HepG2 (cell line): ENCODE results near the gene RAC2.

Experiments
- CTCF ChIP-seq: sonication (generic); formaldehyde crosslinking; IDR thresholded peaks from 2 replicates; pipeline ENCODE4 v1.5.0; 2020; ENCODE audit warnings: mild to moderate bottlenecking, missing genetic modification reagents, moderate library complexity
- EP300 ChIP-seq, 3 experiments: sonication (generic) in 1 of 3; formaldehyde crosslinking in 1 of 3; IDR thresholded peaks; 2 replicates each; pipeline versions ENCODE4 v1.5.1 to v1.6.1; 2011 to 2020; ENCODE audit warnings: low read depth in 2 of 3, low read length in 2 of 3, borderline replicate concordance in 1 of 3, improper control_type of control experiment in 1 of 3, mild to moderate bottlenecking in 1 of 3, missing genetic modification reagents in 1 of 3, moderate library complexity in 1 of 3
- JUN ChIP-seq: sonication (generic); formaldehyde crosslinking; IDR thresholded peaks from 2 replicates; pipeline ENCODE4 v1.4.0; 2020; ENCODE audit warnings: mild to moderate bottlenecking, missing genetic modification reagents
- NR3C1 ChIP-seq: sonication (generic); formaldehyde crosslinking; IDR thresholded peaks from 2 replicates; pipeline ENCODE4 v1.4.0; 2020; ENCODE audit warnings: missing genetic modification reagents
- POLR2AphosphoS5 ChIP-seq: IDR thresholded peaks from 2 replicates; pipeline ENCODE4 v1.6.1; 2012; ENCODE audit warnings: low read depth, low read length
- RFX1 ChIP-seq: fragments of 450-650 bp; IDR thresholded peaks from 2 replicates; pipeline ENCODE4 v1.6.1; 2017
- TARDBP ChIP-seq: sonication (generic); formaldehyde crosslinking; IDR thresholded peaks from 2 replicates; pipeline ENCODE4 v1.8.0; 2022; ENCODE audit warnings: mild to moderate bottlenecking, missing genetic modification reagents
- ZBTB39 ChIP-seq: sonication (generic); formaldehyde crosslinking; IDR thresholded peaks from 2 replicates; pipeline ENCODE4 v1.5.0; 2020; ENCODE audit warnings: missing genetic modification reagents
- ZMAT5 ChIP-seq: sonication (generic); formaldehyde crosslinking; IDR thresholded peaks from 2 replicates; pipeline ENCODE4 v1.5.0; 2020; ENCODE audit warnings: mild to moderate bottlenecking, low read depth, missing genetic modification reagents, borderline replicate concordance
- ZNF317 ChIP-seq: sonication (generic); formaldehyde crosslinking; IDR thresholded peaks from 2 replicates; pipeline ENCODE4 v1.5.0; 2020; ENCODE audit warnings: mild to moderate bottlenecking, missing genetic modification reagents
- TF ChIP-seq, protein P1 (sequence below): sonication (generic); formaldehyde crosslinking; conservative IDR thresholded peaks from 2 replicates; pipeline ENCODE4 v1.8.0; 2022; ENCODE audit warnings: low read depth, missing genetic modification reagents

DNA sequence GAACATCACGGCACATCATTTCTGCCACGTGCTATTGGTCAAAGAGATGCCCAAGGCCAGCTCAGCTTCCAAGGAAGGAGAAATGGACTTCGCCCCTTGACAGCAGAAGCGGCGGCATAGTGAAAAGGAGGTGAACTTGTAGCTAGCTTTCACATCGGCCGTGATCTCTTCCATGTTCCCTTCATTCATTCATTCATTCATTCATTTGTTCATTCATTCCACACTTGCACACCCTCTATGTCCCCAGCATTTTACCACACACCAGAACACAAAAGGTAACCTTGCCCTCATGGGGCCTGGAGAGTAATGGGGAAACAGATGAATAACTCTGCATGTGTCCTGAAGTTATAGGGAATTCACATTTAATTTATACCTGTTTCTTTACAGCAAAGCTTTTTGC, 37.1 kb upstream of the RAC2 start:
- TF ChIP-seq EP300 (IDR thresholded peaks at IDR 0.05; ENCODE audit: low read depth in 2 of 2, low read length in 2 of 2) (no peak), EP300 (CRISPR knock-in tag; IDR thresholded peaks at IDR 0.05; ENCODE audit: borderline replicate concordance) (no peak), POLR2AphosphoS5 (no peak), RFX1 (no peak), TARDBP (CRISPR knock-in tag) (no peak), NR3C1 (no peak), ZMAT5 (CRISPR knock-in tag) (no peak), ZBTB39 (CRISPR knock-in tag) (no peak), JUN (CRISPR knock-in tag) (no peak), CTCF (no peak), ZNF317 (CRISPR knock-in tag) (no peak)
- TF ChIP-seq, protein P1, sequence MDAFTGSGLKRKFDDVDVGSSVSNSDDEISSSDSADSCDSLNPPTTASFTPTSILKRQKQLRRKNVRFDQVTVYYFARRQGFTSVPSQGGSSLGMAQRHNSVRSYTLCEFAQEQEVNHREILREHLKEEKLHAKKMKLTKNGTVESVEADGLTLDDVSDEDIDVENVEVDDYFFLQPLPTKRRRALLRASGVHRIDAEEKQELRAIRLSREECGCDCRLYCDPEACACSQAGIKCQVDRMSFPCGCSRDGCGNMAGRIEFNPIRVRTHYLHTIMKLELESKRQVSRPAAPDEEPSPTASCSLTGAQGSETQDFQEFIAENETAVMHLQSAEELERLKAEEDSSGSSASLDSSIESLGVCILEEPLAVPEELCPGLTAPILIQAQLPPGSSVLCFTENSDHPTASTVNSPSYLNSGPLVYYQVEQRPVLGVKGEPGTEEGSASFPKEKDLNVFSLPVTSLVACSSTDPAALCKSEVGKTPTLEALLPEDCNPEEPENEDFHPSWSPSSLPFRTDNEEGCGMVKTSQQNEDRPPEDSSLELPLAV (CRISPR knock-in tag): no peak
